Measurements from ENCODE around the gene TMEM81. TPM values are rescaled to one million over a fixed set of nuclear protein-coding genes. Genes with fewer than 3 reads are reported as not detected.

Gene TMEM81
- total and polyA plus RNA-seq, 10 of the 15 experiments (the other 5 are each of a cell fraction or from before 2014, with no cell fraction given) = 0.62 to 2.2 (median 1.1) TPM

DNA sequence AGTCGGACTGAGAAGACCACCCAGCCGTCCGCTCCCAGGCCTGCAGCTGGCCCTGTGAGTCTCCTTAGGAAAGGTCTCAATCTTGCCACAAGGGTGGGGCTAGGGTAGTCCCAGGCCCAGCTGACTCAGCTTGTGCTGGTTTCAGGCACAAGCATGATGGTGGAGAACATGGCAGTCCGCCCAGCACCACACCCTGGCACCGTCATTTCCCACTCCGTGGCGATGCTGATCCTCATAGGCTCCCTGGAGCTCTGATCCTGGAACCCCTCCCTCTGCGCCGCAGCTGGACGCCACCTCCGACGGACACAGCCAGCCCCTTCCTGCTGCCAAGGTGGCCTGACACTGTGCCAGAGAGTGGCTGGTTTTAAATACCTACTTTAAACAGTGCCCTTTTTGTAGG is 10.7 kb downstream of the TMEM81 start:
- H3K9ac ChIP-seq (ENCODE audit: control insufficient read depth, insufficient read depth, low read length) = no peak overlapping the region
- no peaks in the 10 kb centered on the region for H4K20me1 ChIP-seq (ENCODE audit: control insufficient read depth, insufficient read depth)
- no peaks in the 10 kb centered on the region for H3K27me3 ChIP-seq (replicated peaks in 1 of 2; ENCODE audit: control insufficient read depth in 2 of 2, insufficient read depth in 2 of 2, low read length in 1 of 2)
- WGBS (ENCODE audit: insufficient coverage, insufficient replicate concordance, low lambda C conversion rate, missing lambda C conversion rate) = 67% methylated on average over 12 of the region's 12 CpGs
- ATAC-seq (no peak), DNase-seq (ENCODE audit: low read depth, low spot score) (no peak), FAIRE-seq (no peak)
- no peaks in the 10 kb centered on the region for H3K36me3 ChIP-seq (ENCODE audit: control insufficient read depth in 2 of 2, insufficient read depth in 2 of 2, low read length in 1 of 2)
- TF ChIP-seq RB1 (IDR thresholded peaks at IDR 0.05; ENCODE audit: borderline replicate concordance) (no peak), KLF5 (IDR thresholded peaks at IDR 0.05; ENCODE audit: partially characterized antibody) (no peak), BRCA1 (IDR thresholded peaks at IDR 0.05; ENCODE audit: low read depth, low read length) (no peak), ZBED1 (IDR thresholded peaks at IDR 0.05; ENCODE audit: borderline replicate concordance) (no peak), PAX8 (IDR thresholded peaks at IDR 0.05) (no peak), IRF5 (IDR thresholded peaks at IDR 0.05; ENCODE audit: borderline replicate concordance) (no peak), NR2C1 (IDR thresholded peaks at IDR 0.05) (no peak), IKZF2 (IDR thresholded peaks at IDR 0.05) (no peak), GATAD2B (conservative IDR thresholded peaks at IDR 0.05; ENCODE audit: low read depth) (no peak), NFYB (IDR thresholded peaks at IDR 0.05; ENCODE audit: insufficient read depth, low read depth, low read length) (no peak), SP1 (IDR thresholded peaks at IDR 0.05; ENCODE audit: low read depth, low read length) (no peak), YY1 (IDR thresholded peaks at IDR 0.05; ENCODE audit: low read depth, low read length) (no peak), POLR2A (IDR thresholded peaks at IDR 0.05; ENCODE audit: low read depth, low read length) (no peak), NKRF (conservative IDR thresholded peaks at IDR 0.05) (no peak), ZSCAN29 (IDR thresholded peaks at IDR 0.05) (no peak), CHD4 (IDR thresholded peaks at IDR 0.05) (no peak), IKZF1 (conservative IDR thresholded peaks at IDR 0.05) (no peak), PBX3 (IDR thresholded peaks at IDR 0.05; ENCODE audit: insufficient replicate concordance, low read depth, low read length) (no peak)
- TF ChIP-seq, protein P1, sequence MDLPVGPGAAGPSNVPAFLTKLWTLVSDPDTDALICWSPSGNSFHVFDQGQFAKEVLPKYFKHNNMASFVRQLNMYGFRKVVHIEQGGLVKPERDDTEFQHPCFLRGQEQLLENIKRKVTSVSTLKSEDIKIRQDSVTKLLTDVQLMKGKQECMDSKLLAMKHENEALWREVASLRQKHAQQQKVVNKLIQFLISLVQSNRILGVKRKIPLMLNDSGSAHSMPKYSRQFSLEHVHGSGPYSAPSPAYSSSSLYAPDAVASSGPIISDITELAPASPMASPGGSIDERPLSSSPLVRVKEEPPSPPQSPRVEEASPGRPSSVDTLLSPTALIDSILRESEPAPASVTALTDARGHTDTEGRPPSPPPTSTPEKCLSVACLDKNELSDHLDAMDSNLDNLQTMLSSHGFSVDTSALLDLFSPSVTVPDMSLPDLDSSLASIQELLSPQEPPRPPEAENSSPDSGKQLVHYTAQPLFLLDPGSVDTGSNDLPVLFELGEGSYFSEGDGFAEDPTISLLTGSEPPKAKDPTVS (IDR thresholded peaks at IDR 0.05; ENCODE audit: low read depth, low read length) = no peak
- H2AFZ ChIP-seq (ENCODE audit: control insufficient read depth, low read depth, low read length) = no peak overlapping the region
- intact Hi-C loops (cut with micrococcal nuclease; ENCODE audit: unreplicated experiment) (no loop called here), in situ Hi-C loops (cut with MboI) (no loop called here)
- no peaks in the 10 kb centered on the region for H3K4me1 ChIP-seq (ENCODE audit: control insufficient read depth, insufficient read depth, low read length)
- POLR2A ChIA-PET = no interaction called here
- no peak overlapping the region for H3K4me3 ChIP-seq
- H3K79me2 ChIP-seq (ENCODE audit: control insufficient read depth, insufficient read depth, low read length) = no peaks in the 10 kb centered on the region
- RAD21 ChIA-PET (ENCODE audit: unreplicated experiment) = no interaction called here
- no peaks in the 10 kb centered on the region for H3K9me3 ChIP-seq (replicated peaks; ENCODE audit: control insufficient read depth, insufficient read depth, low read length)
- CTCF ChIA-PET = interaction anchor here (8.9 kb wide), 1 partner anchor 11 kb away, joined by 65 read pairs; no protein-coding TSS in a partner anchor
- no peak overlapping the region for H3K27ac ChIP-seq (ENCODE audit: control insufficient read depth, insufficient read depth)
- BruUV-seq (replicated peaks) = no TSS peak
- H3K4me2 ChIP-seq (ENCODE audit: control insufficient read depth, insufficient read depth) = no peak overlapping the region
- SMC1A ChIA-PET (ENCODE audit: uncharacterized antibody, unreplicated experiment) = no interaction called here

Data from GM12878 (cell line).